ENCODE measurements around the gene SPARC. TPM values are rescaled to one million over a fixed set of nuclear protein-coding genes. Genes with fewer than 3 reads are reported as not detected.
"Not testable (repeated sequence)": the region's sequence is repeated elsewhere in the genome, so short reads cannot be mapped to it uniquely, and the experiment has no call there.

SPARC gene
- total RNA-seq, 1 donor from 2014 or later, result 435 TPM

DNA sequence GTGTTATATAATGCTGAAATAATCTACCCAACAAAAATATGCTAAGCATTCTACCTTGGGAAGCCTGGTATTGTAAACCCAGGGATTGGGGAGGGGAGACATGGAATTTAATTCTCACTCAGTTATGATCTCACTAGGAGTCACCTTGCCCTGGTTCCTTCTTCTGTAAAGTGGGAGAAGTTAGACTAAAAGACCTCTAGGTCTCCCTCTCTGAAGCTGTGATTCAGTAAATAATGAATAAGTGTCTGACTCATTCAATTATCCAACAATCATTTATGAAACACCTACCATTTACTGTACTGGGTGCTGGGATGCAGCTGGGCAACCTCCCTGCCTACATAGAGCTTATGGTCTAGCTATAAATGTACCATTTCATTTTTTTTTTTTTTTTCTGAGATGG lies 20.2 kb upstream of the SPARC start:
- DNase-seq (no peak), ATAC-seq (ENCODE audit: poor library complexity) (no peak)
- intact Hi-C loops (cut with DNase I), result no loop called here

DNA sequence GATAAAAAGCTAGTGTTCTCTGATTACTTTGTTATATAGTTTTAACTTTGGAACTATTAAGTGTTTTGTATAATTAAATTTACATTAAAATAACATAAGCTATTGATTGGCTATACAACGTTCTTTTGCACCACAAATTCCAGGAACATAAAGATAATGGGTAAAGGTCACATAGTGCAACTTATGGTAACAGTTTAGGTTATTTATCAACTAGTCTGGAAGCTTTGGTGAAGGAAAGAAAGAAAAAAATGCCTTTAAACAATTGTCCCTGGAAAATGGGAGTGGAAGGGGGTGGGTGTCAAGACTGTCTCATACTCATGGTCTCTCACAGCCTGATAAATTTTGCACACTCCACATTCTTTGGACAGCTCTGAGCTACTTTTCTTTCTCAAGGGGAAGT lies 17.1 kb upstream of the SPARC start:
- ATAC-seq (ENCODE audit: poor library complexity) (no peak), DNase-seq (no peak)
- intact Hi-C loops (cut with DNase I), result no loop called here

DNA sequence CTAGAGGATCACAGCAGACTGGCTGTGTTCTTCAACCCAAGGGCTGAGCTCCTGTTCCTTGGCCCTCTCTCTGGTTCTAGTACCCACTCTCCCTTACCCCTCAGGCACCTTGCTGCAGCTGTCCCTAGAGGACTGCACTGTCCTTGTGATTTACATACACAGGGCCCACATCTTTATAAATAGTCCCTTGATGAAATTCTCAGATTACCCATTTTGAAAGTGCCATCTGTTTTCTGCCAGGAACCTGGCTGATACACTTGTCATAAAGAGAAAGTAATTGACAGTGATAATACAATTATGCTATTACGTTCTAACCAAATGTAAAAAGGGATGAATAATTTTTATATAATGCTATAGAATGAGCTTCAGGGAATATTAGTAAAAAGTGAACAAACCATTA lies 16.5 kb upstream of the SPARC start:
- DNase-seq (no peak), ATAC-seq (ENCODE audit: poor library complexity) (no peak)
- intact Hi-C loops (cut with DNase I), result no loop called here

DNA sequence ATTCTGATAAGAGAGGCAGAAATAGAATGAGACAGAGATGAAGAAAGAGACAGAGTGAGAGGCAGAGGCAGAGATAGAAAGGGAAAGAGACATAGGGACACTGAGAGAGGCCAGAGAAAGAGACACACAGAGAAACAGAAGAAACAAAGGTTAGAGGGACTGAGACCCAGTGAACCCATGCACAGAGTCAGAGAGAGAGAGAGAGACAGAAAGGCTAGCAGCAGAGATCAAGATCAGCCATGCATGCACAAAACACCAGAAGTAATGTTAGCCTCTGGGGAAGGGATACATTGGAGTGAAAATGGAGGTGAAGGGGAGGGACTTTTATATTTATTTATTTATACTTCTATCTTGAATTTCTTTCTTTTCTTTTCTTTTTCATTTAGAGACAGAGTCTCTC lies 14.1 kb upstream of the SPARC start:
- DNase-seq, result no peak
- no peak for ATAC-seq (ENCODE audit: poor library complexity)
- intact Hi-C loops (cut with DNase I), result no loop called here

DNA sequence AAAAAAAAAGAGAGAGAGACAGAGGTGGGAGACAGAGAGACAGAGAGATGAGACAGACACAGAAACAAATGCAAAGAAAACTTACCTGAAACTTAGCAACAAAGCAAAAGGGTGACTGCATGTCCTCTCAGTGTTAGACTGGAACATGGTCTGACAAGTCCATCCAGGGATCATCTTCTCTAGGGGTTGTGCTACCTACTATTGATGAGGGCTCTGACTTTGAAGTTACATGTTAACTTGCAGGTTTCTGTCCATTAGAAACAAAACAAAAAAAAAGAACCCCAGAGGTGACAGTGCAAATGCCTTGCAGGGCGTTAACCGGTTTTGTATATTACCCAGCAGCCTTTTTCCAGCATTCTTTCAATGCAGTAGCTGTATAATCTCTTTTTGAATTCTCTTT lies 13.6 kb upstream of the SPARC start:
- intact Hi-C loops (cut with DNase I), result no loop called here
- ATAC-seq (ENCODE audit: poor library complexity) (no peak), DNase-seq (no peak)

DNA sequence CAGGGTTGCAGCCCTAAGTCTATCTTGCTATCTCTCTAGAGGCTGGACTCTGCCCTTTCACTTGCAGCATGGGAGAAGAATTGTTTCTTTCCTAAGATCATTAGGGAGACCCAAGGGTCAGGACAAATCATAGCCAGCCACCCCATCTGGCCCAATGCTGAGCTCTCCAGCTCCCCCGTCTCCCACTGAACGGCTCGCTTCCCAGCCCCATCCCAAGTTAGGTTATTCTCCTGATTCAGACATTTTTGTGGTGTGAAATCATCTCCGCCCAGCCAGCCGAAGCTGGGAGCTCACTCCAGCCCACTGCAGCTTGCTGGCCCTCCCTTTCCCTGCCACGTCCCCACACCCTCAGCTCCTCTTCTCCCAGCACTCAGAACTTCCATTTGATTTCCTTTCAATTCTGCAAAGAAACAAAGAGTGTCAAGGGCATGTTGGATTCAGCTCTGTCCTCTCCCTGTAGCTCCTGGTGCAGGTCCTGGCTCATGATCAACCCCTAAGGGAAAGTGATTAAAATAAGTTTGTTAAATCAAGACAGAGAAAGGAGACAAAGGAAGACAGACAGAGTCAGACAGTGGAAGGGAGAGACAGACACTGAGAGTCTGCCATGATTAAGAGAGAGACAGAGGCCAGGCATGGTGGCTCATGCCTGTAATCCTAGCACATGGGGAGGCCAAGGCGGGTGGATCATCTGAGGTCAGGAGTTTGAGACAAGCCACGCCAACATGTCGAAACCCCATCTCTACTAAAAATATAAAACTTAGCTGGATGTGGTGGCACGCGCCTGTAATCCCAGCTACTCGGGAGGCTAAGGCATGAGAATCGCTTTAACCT lies 12.6 kb upstream of the SPARC start:
- peak; percentile 85 for ATAC-seq (ENCODE audit: poor library complexity)
- peak; percentile 81 for DNase-seq
- intact Hi-C loops (cut with DNase I), result no loop called here

DNA sequence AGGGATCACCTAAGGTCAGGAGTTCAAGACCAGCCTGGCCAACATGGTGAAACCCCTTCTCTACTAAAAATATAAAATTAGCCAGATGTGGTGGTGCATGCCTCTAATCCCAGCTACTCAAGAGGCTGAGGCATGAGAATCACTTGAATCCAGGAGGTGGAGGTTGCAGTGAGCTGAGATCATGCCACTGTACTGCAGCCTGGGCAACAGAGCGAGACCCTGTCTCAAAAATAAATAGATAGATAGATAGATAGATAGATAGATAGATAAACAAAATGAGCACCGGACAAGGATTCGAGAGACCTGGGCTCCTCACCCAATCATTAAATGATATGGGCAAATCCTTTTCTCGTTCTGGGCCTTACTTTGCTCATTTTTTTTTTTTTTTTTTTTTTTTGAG lies 11.4 kb upstream of the SPARC start:
- ATAC-seq (ENCODE audit: poor library complexity); DNase-seq; intact Hi-C loops (cut with DNase I): not testable (repeated sequence)

DNA sequence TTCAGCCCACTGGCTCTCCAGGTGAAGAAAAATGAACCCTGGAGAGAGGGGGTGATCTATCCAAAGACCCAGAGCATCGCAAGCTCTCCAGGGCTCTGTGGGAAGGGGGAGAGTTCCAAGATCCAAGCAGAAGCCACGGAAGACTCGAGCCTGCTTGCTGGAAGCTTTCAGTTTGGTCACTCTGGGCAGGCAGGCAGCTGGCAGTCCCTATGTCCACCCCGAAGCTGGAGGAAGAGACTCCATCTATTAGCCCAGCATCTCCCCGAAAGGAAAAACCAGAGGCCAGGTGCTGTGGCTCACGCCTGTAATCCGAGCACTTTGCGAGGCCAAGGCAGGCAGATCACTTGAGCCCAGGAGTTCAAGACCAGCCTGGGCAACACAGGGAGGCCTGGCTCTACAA lies 10.7 kb upstream of the SPARC start:
- no peak for ATAC-seq (ENCODE audit: poor library complexity)
- no peak for DNase-seq
- intact Hi-C loops (cut with DNase I), result no loop called here

DNA sequence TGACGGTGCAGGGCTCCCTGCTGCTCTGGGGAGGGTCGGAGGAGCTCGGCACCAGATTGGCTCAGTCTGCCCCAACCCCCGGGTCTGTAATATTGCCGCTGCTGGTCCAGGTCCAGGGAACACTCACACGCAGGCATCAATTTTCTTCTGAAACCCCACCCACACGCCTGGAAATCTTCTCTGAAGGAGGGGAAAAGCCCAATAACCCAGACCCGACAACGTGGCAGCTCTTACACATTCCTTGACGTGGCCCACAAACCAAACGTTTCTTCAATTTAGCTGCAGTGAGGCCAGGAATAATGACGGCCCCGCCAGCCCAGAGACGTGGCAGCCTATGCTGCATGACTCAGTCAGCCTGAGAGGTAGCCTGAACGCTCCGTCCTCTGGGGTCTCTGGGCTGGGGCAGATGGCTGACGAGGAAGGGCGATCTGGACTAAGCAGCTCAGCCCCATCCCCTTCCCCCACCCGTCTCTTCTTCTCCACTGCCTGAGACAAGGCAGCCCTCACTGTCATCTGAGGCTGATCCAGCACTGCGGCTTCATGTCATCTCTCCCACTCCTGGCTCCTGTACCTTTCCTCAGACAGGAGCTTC lies 9.9 kb upstream of the SPARC start:
- peak; percentile 73 for DNase-seq
- intact Hi-C loops (cut with DNase I), result no loop called here
- peak; percentile 54 for ATAC-seq (ENCODE audit: poor library complexity)

DNA sequence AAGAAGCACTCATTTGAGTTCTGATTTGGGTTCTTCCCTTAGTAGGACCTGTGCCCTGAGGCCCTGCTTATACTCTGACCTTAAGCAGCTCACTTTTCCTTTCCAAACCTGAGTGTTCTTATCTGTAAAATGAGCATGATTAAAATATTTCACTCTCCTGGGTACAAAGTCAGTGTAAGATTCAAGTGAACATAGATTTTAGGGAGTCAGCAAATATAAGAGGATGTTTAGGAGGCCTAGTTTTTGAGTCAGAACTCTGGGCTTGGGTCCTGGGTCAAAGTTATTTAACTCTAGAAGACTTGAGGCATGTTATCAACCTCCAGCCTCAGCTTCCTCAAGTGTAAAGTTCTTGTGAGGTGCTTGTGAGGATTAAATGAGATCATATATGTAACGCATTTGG lies 8.7 kb upstream of the SPARC start:
- ATAC-seq (ENCODE audit: poor library complexity), result no peak
- no peak for DNase-seq
- intact Hi-C loops (cut with DNase I), result no loop called here

DNA sequence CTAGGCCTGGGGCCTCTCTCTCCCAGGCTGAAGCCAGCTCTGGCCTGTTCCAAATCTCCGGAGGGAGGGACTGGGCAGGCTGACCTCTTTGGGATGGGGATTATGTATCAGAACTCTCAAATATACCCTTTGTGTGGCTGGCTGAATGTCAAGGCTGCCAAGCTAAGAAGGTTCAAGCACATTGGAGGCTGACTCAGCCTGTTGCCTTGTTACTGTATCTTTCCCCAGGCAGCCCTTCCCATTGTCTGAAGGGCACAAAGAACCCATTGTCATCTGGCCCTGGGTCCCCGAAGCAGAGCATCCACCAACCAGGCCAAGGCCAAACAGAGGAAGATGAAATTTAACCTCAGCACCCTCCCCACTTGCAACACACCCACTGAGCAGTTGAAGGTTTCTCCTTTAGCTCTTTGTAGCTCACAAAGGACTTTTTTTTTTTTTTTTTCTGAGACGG lies 7.3 kb upstream of the SPARC start:
- DNase-seq (no peak), ATAC-seq (ENCODE audit: poor library complexity) (no peak)
- intact Hi-C loops (cut with DNase I), result no loop called here

DNA sequence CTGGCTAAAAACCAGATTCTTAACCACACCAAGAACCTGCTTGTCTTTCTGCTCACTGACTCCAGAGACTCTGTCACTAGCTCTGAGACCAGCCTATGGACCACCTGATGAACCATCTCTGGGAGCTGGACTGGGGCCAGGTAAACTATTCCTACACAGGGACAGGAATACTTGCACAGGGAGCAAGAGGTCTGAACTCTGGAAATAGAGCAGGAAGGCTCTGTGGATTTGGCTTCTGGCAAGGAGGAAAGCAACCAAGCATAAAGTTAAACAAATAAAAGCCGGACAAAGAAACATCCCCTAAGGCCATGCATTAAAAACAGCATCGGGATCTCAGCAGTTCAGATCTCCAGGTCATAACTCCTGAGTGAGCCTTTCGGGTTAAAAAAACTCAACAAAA lies 5.6 kb upstream of the SPARC start:
- DNase-seq (no peak), ATAC-seq (ENCODE audit: poor library complexity) (no peak)
- intact Hi-C loops (cut with DNase I), result no loop called here

DNA sequence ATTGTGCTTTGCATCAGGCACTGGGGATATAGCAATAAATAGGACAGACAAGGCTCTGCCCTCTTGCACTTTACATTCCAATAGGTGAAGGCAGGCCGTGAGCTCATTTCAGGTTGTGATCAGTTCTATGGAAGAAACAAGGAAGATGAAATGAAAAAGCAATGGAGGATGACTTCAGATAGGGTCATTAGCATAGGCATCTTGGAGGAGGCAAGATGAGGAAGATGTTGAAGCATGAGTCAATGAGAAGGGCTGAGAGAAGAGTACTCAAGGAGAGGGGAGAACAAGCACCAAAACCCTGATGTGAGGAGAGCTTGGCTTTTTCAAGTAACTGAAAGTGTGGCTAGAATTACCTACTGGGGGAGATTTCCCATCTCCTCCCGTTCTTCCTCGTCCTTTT lies 5.0 kb upstream of the SPARC start:
- intact Hi-C loops (cut with DNase I), result no loop called here
- DNase-seq (no peak), ATAC-seq (ENCODE audit: poor library complexity) (no peak)

DNA sequence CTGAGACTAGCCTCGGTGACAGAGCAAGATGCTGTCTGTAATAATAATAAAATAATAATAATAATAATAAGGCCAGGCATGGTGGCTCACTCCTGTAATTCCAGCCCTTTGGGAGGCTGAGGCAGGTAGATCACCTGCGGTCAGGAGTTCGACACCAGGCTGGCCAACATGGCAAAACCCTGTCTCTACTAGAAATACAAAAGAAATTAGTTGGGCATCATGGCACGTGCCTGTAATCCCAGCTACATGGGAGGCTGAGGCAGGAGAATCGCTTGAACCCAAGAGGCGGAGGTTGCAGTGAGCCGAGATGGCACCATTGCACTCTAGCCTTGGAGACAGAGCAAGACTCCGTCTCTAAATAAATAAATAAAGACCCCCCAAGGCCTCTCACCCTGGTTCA lies 2.9 kb upstream of the SPARC start:
- intact Hi-C loops (cut with DNase I); DNase-seq; ATAC-seq (ENCODE audit: poor library complexity): not testable (repeated sequence)

DNA sequence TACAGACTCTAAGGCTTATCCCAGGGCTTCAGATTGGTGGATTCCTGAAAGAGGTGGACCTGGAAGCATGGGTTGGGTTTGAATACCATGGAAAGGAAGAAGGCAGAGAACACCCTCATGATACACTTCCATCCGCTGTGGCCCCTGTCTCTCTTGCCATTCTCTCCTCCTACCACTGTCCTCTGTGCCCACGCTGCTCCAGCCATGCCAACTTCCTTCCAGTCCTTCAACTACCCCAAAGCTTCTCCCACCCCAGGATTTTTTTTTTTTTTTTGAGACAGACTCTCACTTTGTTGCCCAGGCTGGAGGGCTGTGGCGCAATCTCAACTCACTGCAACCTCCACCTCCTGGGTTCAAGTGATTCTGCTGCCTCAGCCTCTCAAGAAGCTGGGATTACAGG lies 1.7 kb upstream of the SPARC start:
- DNase-seq, result no peak
- intact Hi-C loops (cut with DNase I), result no loop called here
- no peak for ATAC-seq (ENCODE audit: poor library complexity)

DNA sequence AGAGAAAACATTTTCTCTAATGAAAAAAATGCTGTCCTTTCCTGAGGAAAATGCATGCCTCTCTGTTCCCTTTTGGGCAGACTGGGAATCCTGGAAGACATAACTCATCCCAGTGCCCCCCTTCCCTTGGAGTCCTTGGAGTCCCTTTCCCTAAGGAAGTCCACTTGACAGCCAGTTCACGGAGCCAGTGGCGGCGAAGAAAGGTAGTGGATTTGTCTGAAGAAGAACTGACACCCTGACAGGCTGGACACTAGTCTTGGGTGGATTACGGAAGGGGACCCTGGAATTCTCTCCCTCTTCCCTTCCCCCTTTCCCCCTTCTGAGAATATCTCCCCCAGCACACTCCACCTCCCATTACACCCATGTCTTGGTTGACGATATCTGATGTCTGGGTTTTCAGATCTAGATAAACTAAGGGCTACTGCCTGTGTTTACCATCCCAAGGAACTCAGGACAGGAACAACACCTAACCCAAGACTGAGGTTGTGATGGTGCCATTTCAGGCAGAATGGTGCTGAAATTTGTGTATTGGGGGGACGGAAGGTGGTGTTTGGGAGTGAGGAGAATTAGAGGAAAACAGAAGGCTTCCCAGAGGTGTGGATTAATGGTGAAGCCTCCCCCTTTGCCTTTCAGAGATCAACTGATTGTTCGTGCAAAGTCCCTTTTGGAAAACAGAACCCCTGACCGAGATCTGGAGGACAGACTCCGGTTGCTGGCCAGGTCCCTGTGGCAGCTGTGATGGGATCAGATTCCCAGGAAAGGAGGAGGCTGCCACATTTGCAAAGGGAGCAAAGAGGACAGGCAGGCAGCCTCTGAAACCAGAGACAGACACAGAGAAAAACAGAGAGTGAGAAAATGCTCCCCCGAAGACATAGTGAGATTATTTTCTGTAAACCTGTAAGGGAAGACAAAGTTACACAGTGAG lies 704 bp downstream of the SPARC start:
- no peak for DNase-seq
- intact Hi-C loops (cut with DNase I), result no loop called here
- no peak for ATAC-seq (ENCODE audit: poor library complexity)

DNA sequence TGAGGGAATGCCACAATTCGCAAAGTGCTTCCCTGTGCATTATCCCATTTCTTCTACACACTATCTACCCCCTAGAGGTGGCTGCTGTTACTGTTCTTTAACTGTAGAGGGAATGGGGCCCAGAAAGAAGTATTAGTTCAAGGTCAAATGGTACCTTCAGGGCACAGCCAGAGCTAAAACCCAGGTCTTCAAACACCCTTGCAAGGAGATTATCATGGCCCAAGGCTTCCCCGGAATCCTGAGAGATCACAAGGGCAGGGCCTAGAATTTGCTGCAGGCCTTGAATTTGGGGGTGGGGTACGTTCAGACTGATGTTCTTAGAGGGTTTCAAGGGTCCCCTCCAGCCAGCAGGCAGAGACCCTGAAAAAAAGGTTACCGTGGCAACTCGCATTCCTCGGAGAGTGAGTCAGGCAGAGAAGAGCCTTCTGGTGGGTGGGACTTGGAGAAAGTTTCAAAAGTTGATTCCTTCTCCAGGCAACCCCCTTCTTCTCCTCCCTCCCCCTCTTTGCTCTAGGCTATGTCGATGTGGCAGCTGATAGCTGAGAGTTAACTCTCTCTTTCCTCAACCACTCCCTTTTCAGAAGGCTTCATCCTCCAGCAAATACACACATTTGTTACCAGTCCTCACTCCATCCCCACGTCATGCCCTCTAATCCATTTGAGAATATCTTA lies 1.9 kb downstream of the SPARC start:
- ATAC-seq (ENCODE audit: poor library complexity) (peak; percentile 61), DNase-seq (no peak)
- intact Hi-C loops (cut with DNase I), result no loop called here

DNA sequence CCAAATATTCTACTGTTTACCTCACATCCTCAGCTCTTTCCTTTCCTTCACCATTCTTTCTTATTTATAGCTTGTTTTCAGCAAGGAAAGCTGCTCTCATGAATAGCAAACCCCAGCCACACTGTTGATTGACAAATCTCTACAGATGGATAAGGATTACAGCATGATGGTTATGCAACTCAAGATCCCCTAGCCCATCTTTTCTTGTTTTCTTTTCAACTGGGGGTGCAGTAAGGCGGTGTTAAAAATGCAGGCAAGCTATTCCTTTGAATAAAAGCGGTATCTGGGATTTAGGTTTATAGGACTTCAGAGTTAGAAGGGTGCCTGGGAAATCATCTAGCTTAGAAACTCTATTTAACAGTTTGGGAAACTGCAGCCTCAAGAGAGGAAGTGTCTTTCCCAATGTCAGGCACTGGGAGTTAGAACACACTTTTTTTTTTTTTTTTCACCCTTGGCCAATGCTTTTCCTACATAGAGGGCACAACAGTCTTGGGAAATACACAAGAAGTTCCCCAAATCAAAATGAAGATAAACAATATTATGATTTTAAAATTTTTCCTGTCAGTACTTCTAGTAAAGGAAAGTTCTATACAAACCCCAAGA lies 2.6 kb downstream of the SPARC start:
- no peak for DNase-seq
- intact Hi-C loops (cut with DNase I), result no loop called here
- ATAC-seq (ENCODE audit: poor library complexity), result peak; percentile 25

DNA sequence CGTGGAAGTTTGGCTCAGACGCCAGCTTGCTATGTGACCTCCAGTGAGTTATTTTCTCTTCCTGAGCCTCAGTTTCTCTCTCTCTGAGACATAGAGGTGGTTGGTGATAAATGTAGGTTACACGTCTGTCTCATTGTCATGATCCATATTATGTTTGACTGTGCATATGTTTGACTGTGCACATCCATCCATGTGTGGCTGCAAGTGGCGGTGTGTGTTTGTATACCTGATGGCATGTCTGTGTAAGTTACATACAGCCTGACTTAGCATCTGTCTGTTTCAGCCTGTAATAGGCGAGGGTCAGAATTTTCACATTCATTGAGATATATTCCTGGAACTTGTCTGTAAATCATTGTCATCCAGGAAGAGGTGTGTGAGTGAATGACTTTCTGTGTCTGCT lies 3.3 kb downstream of the SPARC start:
- ATAC-seq (ENCODE audit: poor library complexity), result no peak

More for the DNA sequence above, 3.3 kb downstream of the SPARC start:
- intact Hi-C loops (cut with DNase I), result no loop called here
- DNase-seq, result no peak
